GM21447 (cell line): ENCODE data around the gene PI4KA.
"Not testable (repeated sequence)": the region's sequence is repeated elsewhere in the genome, so short reads cannot be mapped to it uniquely, and the experiment has no call there.

Source experiments
- ATAC-seq: cut with Tn5 transposase; IDR thresholded peaks from one replicate; pipeline ENCODE4 v1.9.1; 2021; ENCODE audit not compliant: unreplicated experiment

PI4KA gene

GRCh38 chr22:20852076-20852475, 6.5 kb downstream of the PI4KA start:
- no peak for ATAC-seq

GRCh38 chr22:20847318-20847822, 11.2 kb downstream of the PI4KA start:
- ATAC-seq, result no peak

- no peak for ATAC-seq
These were observed 14.3 kb downstream of the PI4KA start for GRCh38 chr22:20844055-20845037.

- ATAC-seq, result no peak
These were observed 15.1 kb downstream of the PI4KA start for GRCh38 chr22:20843501-20843900.

GRCh38 chr22:20840646-20841371, 17.8 kb downstream of the PI4KA start:
- ATAC-seq, result no peak

GRCh38 chr22:20839837-20840645, 18.6 kb downstream of the PI4KA start:
- ATAC-seq, result no peak

- not testable (repeated sequence) for ATAC-seq
These were observed 19.3 kb downstream of the PI4KA start for GRCh38 chr22:20839354-20839753.

- ATAC-seq, result no peak
These were observed 21.4 kb downstream of the PI4KA start for GRCh38 chr22:20836987-20837823.

- no peak for ATAC-seq
These were observed 23.9 kb downstream of the PI4KA start for GRCh38 chr22:20834725-20835124.

- ATAC-seq, result no peak
These were observed 24.4 kb downstream of the PI4KA start for GRCh38 chr22:20834206-20834605.

- ATAC-seq, result no peak
These were observed 25.4 kb downstream of the PI4KA start for GRCh38 chr22:20833225-20833665.

- ATAC-seq, result no peak
These were observed 29.0 kb downstream of the PI4KA start for GRCh38 chr22:20829491-20830134.

GRCh38 chr22:20826373-20827152, 32.0 kb downstream of the PI4KA start:
- ATAC-seq, result not testable (repeated sequence)

GRCh38 chr22:20825624-20826023, 33.0 kb downstream of the PI4KA start:
- no peak for ATAC-seq

GRCh38 chr22:20825216-20825615, 33.4 kb downstream of the PI4KA start:
- not testable (repeated sequence) for ATAC-seq

GRCh38 chr22:20823264-20823663, 35.3 kb downstream of the PI4KA start:
- ATAC-seq, result no peak

GRCh38 chr22:20822240-20822639, 36.4 kb downstream of the PI4KA start:
- no peak for ATAC-seq

- ATAC-seq, result not testable (repeated sequence)
These were observed 36.8 kb downstream of the PI4KA start for GRCh38 chr22:20821717-20822239.
